GM12878 (cell line): ENCODE data around the gene GGT7. TPM values are rescaled to one million over a fixed set of nuclear protein-coding genes. Genes with fewer than 3 reads are reported as not detected.

ENCODE experiments used
- ATAC-seq: fragments of 200-7000 bp; cut with Tn5 transposase; 3 replicates; pipeline ENCODE4 v1.9.1; 2020; ENCODE audit warnings: mild to moderate bottlenecking, moderate library complexity
- BruUV-seq: library from RNA; stranded (reverse); fragments of 400-500 nt; replicated peaks from 2 replicates; lab custom pipeline; 2021; lab: Mats Ljungman, UMichigan
- CTCF ChIA-PET: fragments of 300-600 bp; sonication (Branson Sonifier 250); formaldehyde crosslinking; extraction: SDS; loops from one replicate; lab custom pipeline; 2021; ENCODE audit warnings: inconsistent platforms; lab: Yijun Ruan, JAX
- POLR2A ChIA-PET: fragments of 350-600 bp; formaldehyde crosslinking; extraction: SDS; loops from one replicate; lab custom pipeline; 2021; ENCODE audit warnings: inconsistent platforms; lab: Charles Lee
- RAD21 ChIA-PET: fragments of 300-600 bp; sonication (Branson Sonifier 250); formaldehyde crosslinking; loops from one replicate; lab custom pipeline; 2023; ENCODE audit warnings: antibody characterized with exemption; ENCODE audit not compliant: unreplicated experiment; lab: Charles Lee
- SMC1A ChIA-PET: fragments of 300-600 bp; sonication (Branson Sonifier 250); formaldehyde crosslinking; loops from one replicate; lab custom pipeline; 2023; ENCODE audit not compliant: unreplicated experiment, uncharacterized antibody; lab: Charles Lee
- DNase-seq: peaks from one replicate; pipeline ENCODE4 v3.0.0-alpha.2; 2011; ENCODE audit warnings: low read depth, low spot score
- FAIRE-seq: peaks from 3 replicates; lab custom pipeline; 2011; peaks lifted over from hg19 to GRCh38; lab: Jason Lieb, UNC
- H2AFZ ChIP-seq: 2 replicates; pipeline ENCODE4 v1.6.0; 2011; ENCODE audit warnings: low read depth, low read length, control low read depth; ENCODE audit not compliant: control insufficient read depth
- H3K27ac ChIP-seq: 2 replicates; pipeline ENCODE4 v1.5.1; 2011; ENCODE audit warnings: control low read depth; ENCODE audit not compliant: control insufficient read depth, insufficient read depth
- H3K27me3 ChIP-seq, 2 experiments: replicated peaks in 1 of 2; 2 replicates each; pipeline versions ENCODE4 v1.6.0 to v1.6.1; 2011; ENCODE audit warnings: low read length in 1 of 2; ENCODE audit not compliant: control insufficient read depth in 2 of 2, insufficient read depth in 2 of 2
- H3K36me3 ChIP-seq, 2 experiments: 2 replicates each; pipeline ENCODE4 v1.5.1; 2011; ENCODE audit warnings: low read length in 1 of 2; ENCODE audit not compliant: control insufficient read depth in 2 of 2, insufficient read depth in 2 of 2
- H3K4me1 ChIP-seq: 2 replicates; pipeline ENCODE4 v1.6.1; 2011; ENCODE audit warnings: mild to moderate bottlenecking, low read length, moderate library complexity, mixed read lengths; ENCODE audit not compliant: control insufficient read depth, insufficient read depth
- H3K4me2 ChIP-seq: 2 replicates; pipeline ENCODE4 v1.6.0; 2011; ENCODE audit warnings: control low read depth; ENCODE audit not compliant: control insufficient read depth, insufficient read depth
- H3K4me3 ChIP-seq: fragments of 200-600 bp; sonication (generic); 2 replicates; pipeline ENCODE4 v1.5.1; 2016
- H3K79me2 ChIP-seq: 2 replicates; pipeline ENCODE4 v1.6.0; 2011; ENCODE audit warnings: low read length; ENCODE audit not compliant: control insufficient read depth, insufficient read depth
- H3K9ac ChIP-seq: 2 replicates; pipeline ENCODE4 v1.8.0; 2011; ENCODE audit warnings: low read length, control low read depth, mixed read lengths; ENCODE audit not compliant: control insufficient read depth, insufficient read depth
- H3K9me3 ChIP-seq: replicated peaks from 3 replicates; pipeline ENCODE4 v1.5.1; 2011; ENCODE audit warnings: mild to moderate bottlenecking, low read length; ENCODE audit not compliant: control insufficient read depth, insufficient read depth
- H4K20me1 ChIP-seq: 2 replicates; pipeline ENCODE4 v1.6.0; 2011; ENCODE audit not compliant: control insufficient read depth, insufficient read depth
- BACH1 ChIP-seq: fragments of 450-650 bp; IDR thresholded peaks from 2 replicates; pipeline ENCODE4 v1.6.1; 2017; ENCODE audit warnings: mild to moderate bottlenecking, borderline replicate concordance
- BCL11A ChIP-seq: IDR thresholded peaks from 2 replicates; pipeline ENCODE4 v1.6.1; 2011; ENCODE audit warnings: low read depth, low read length
- CBFB ChIP-seq: IDR thresholded peaks from 2 replicates; pipeline ENCODE4 v1.6.1; 2016; ENCODE audit warnings: antibody characterized with exemption, low read depth
- CEBPB ChIP-seq, 2 experiments: fragments of 150-350 bp in 1 of 2; IDR thresholded peaks; 2 replicates each; pipeline ENCODE4 v1.6.1; 2012 to 2014; ENCODE audit warnings: low read depth in 2 of 2, low read length in 2 of 2, borderline replicate concordance in 1 of 2, inconsistent platforms in 1 of 2
- CTCF ChIP-seq, 3 experiments: IDR thresholded peaks in 2 of 3; conservative IDR thresholded peaks in 1 of 3; 2 replicates each; pipeline ENCODE4 v1.5.1; 2011; ENCODE audit warnings: low read depth in 3 of 3, low read length in 3 of 3, mild to moderate bottlenecking in 3 of 3, control low read depth in 2 of 3, moderate library complexity in 2 of 3, inconsistent platforms in 1 of 3, mixed read lengths in 1 of 3; ENCODE audit not compliant: control insufficient read depth in 2 of 3, insufficient read depth in 1 of 3; ENCODE audit errors: extremely low read depth in 1 of 3
- EED ChIP-seq: sonication (generic); IDR thresholded peaks from 2 replicates; pipeline ENCODE4 v1.6.1; 2016; ENCODE audit warnings: antibody characterized with exemption, low read depth
- FOXK2 ChIP-seq: fragments of 450-650 bp; IDR thresholded peaks from 2 replicates; pipeline ENCODE4 v1.6.1; 2017; ENCODE audit warnings: mild to moderate bottlenecking, moderate library complexity
- HCFC1 ChIP-seq: fragments of 150-350 bp; IDR thresholded peaks from 2 replicates; pipeline ENCODE4 v1.6.1; 2014; ENCODE audit warnings: low read length
- IRF4 ChIP-seq: IDR thresholded peaks from 2 replicates; pipeline ENCODE4 v1.6.1; 2011; ENCODE audit warnings: low read depth, low read length
- KLF5 ChIP-seq: fragments of 450-650 bp; IDR thresholded peaks from 2 replicates; pipeline ENCODE4 v1.6.1; 2014; ENCODE audit warnings: mild to moderate bottlenecking; ENCODE audit not compliant: partially characterized antibody
- LARP7 ChIP-seq: fragments of 450-650 bp; IDR thresholded peaks from 2 replicates; pipeline ENCODE4 v1.6.1; 2017; ENCODE audit warnings: mild to moderate bottlenecking
- NR2F1 ChIP-seq: fragments of 450-650 bp; conservative IDR thresholded peaks from 2 replicates; pipeline ENCODE4 v1.6.1; 2017; ENCODE audit warnings: mild to moderate bottlenecking
- RELA ChIP-seq: fragments of 450-650 bp; IDR thresholded peaks from 2 replicates; pipeline ENCODE4 v1.8.0; 2014; ENCODE audit warnings: borderline replicate concordance; ENCODE audit not compliant: partially characterized antibody
- SIX5 ChIP-seq: IDR thresholded peaks from 2 replicates; pipeline ENCODE4 v1.6.1; 2011; ENCODE audit warnings: mild to moderate bottlenecking, low read depth, low read length, moderate library complexity; ENCODE audit not compliant: severe bottlenecking
- STAT1 ChIP-seq: fragments of 450-650 bp; conservative IDR thresholded peaks from 2 replicates; pipeline ENCODE4 v1.6.1; 2014; ENCODE audit warnings: antibody characterized with exemption, mild to moderate bottlenecking
- YY1 ChIP-seq: IDR thresholded peaks from 2 replicates; pipeline ENCODE4 v1.6.1; 2011; ENCODE audit warnings: low read depth, mild to moderate bottlenecking, low read length
- ZBTB40 ChIP-seq: fragments of 450-650 bp; IDR thresholded peaks from 2 replicates; pipeline ENCODE4 v1.6.1; 2016; ENCODE audit warnings: mild to moderate bottlenecking, moderate library complexity, borderline replicate concordance
- ZNF207 ChIP-seq: fragments of 450-650 bp; IDR thresholded peaks from 2 replicates; pipeline ENCODE4 v1.6.1; 2014; ENCODE audit warnings: antibody characterized with exemption, mild to moderate bottlenecking, borderline replicate concordance
- ZNF384 ChIP-seq: IDR thresholded peaks from 2 replicates; pipeline ENCODE4 v1.6.1; 2012; ENCODE audit warnings: low read depth, mild to moderate bottlenecking, low read length, improper control_type of control experiment, borderline replicate concordance
- in situ Hi-C: fragments of 300-500 bp; cut with MboI; formaldehyde crosslinking; loops from 9 replicates; pipeline ENCODE4 v1.14.3; 2018; ENCODE audit warnings: mixed read lengths
- intact Hi-C: fragments of 100-400 bp; cut with micrococcal nuclease; formaldehyde crosslinking; loops from one replicate; pipeline ENCODE4 v1.14.2; 2022; ENCODE audit not compliant: unreplicated experiment
- polyA plus RNA-seq, 11 experiments: library from polyadenylated mRNA; depleted of rRNA in 4 of 11; unstranded in 6 of 11; stranded (reverse) in 5 of 11; fragments of >200 nt; fragmentation: Nextera tagmentation in 4 of 11; fragmentation: Illumina TruSeq in 1 of 11; extraction: Ambion mirVana in 4 of 11; extraction: Trizol in 1 of 11; gene quantifications; 1 replicate in 1 of 11; 2 replicates in 10 of 11; pipeline versions ENCODE4 v1.2.1 to v1.2.3, GENCODE V29; 2011 to 2016; ENCODE audit warnings: inconsistent platforms in 2 of 11, missing spikeins in 2 of 11, low read depth in 1 of 11
- total RNA-seq, 4 experiments: library from RNA; depleted of rRNA in 3 of 4; stranded (reverse); fragments of >200 nt in 3 of 4; fragmentation: Illumina TruSeq in 1 of 4; extraction: Trizol in 1 of 4; gene quantifications; 2 replicates each; pipeline versions ENCODE4 v1.2.1 to v1.2.3, GENCODE V29; 2013 to 2021

GGT7 gene
- total and polyA plus RNA-seq, 10 of the 15 experiments (the other 5 are each of a cell fraction or from before 2014, with no cell fraction given), result 0.02 to 14.7 (median 5.3) TPM

GRCh38 chr20:34920055-34920454 is 47.4 kb upstream of the GGT7 start:
- no peak for ATAC-seq
- H3K27ac ChIP-seq, result no peak overlapping the region
- TF ChIP-seq BACH1 (no peak), CBFB (no peak), IRF4 (no peak), ZNF207 (no peak), STAT1 (no peak), CEBPB (IDR thresholded peaks at IDR 0.05; ENCODE audit: borderline replicate concordance in 1 of 2, low read depth in 2 of 2, low read length in 2 of 2) (no peak), YY1 (no peak), ZNF384 (no peak), FOXK2 (no peak), ZBTB40 (no peak), EED (no peak), RELA (no peak), KLF5 (no peak), HCFC1 (no peak), NR2F1 (no peak), BCL11A (no peak), SIX5 (no peak), LARP7 (no peak), CTCF (IDR thresholded peaks at IDR 0.05 in 2 of 3, conservative IDR thresholded peaks at IDR 0.05 in 1 of 3; ENCODE audit: control insufficient read depth in 2 of 3, extremely low read depth in 1 of 3, insufficient read depth in 1 of 3, low read depth in 3 of 3, low read length in 3 of 3) (no peak)
- no peak overlapping the region for H3K9ac ChIP-seq
- no peaks in the 10 kb centered on the region for H3K79me2 ChIP-seq
- H2AFZ ChIP-seq, result no peak overlapping the region
- no peaks in the 10 kb centered on the region for H3K4me1 ChIP-seq
- no peaks in the 10 kb centered on the region for H4K20me1 ChIP-seq
- CTCF ChIA-PET, result no interaction called here
- H3K4me2 ChIP-seq, result no peak overlapping the region
- H3K27me3 ChIP-seq, result no peaks in the 10 kb centered on the region
- SMC1A ChIA-PET, result interaction anchor here (0.7 kb wide), 1 partner anchor 245 kb away, joined by 3 read pairs; no protein-coding TSS in a partner anchor
- no peak for DNase-seq
- RAD21 ChIA-PET, result no interaction called here
- POLR2A ChIA-PET, result no interaction called here
- in situ Hi-C loops, result no loop called here
- FAIRE-seq, result no peak
- no peak overlapping the region for H3K4me3 ChIP-seq
- intact Hi-C loops, result no loop called here
- BruUV-seq, result no TSS peak
- no peaks in the 10 kb centered on the region for H3K9me3 ChIP-seq
- no peaks in the 10 kb centered on the region; a peak in 1 of 4 replicates for H3K36me3 ChIP-seq
